HepG2 (cell line): ENCODE results near the gene ARHGDIA. TPM values are rescaled to one million over a fixed set of nuclear protein-coding genes. Genes with fewer than 3 reads are reported as not detected.
A peak's percentile ranks its signal among the peaks of the same experiment; 100 is the strongest.

ENCODE experiments used
- AHR ChIP-seq: IDR thresholded peaks from 2 replicates; pipeline ENCODE4 v1.6.1; 2018; ENCODE audit warnings: missing genetic modification reagents, missing compliant biosample characterization
- BCL6 ChIP-seq: IDR thresholded peaks from 2 replicates; pipeline ENCODE4 v1.6.1; 2016; ENCODE audit warnings: missing genetic modification reagents, missing compliant biosample characterization
- HES4 ChIP-seq: sonication (generic); formaldehyde crosslinking; IDR thresholded peaks from 2 replicates; pipeline ENCODE4 v1.9.0; 2021; ENCODE audit warnings: mild to moderate bottlenecking, missing genetic modification reagents, borderline replicate concordance
- MAFG ChIP-seq: sonication (generic); formaldehyde crosslinking; IDR thresholded peaks from 2 replicates; pipeline ENCODE4 v1.5.1; 2020; ENCODE audit warnings: mild to moderate bottlenecking, missing genetic modification reagents
- PRPF4 ChIP-seq: fragments of 200-400 bp; formaldehyde crosslinking; IDR thresholded peaks from 2 replicates; pipeline ENCODE4 v1.6.1; 2016; ENCODE audit warnings: low read length, low read depth; ENCODE audit not compliant: poor library complexity, severe bottlenecking
- SMAD1 ChIP-seq: sonication (generic); formaldehyde crosslinking; IDR thresholded peaks from 2 replicates; pipeline ENCODE4 v1.4.0; 2020; ENCODE audit warnings: missing genetic modification reagents, low read depth, mild to moderate bottlenecking, borderline replicate concordance
- ZBTB21 ChIP-seq: sonication (generic); formaldehyde crosslinking; IDR thresholded peaks from 2 replicates; pipeline ENCODE4 v1.4.0; 2020; ENCODE audit warnings: missing genetic modification reagents
- ZNF296 ChIP-seq: sonication (generic); formaldehyde crosslinking; conservative IDR thresholded peaks from 2 replicates; pipeline ENCODE4 v1.5.0; 2020; ENCODE audit warnings: mild to moderate bottlenecking, missing genetic modification reagents
- ZZZ3 ChIP-seq: sonication (generic); formaldehyde crosslinking; IDR thresholded peaks from 2 replicates; pipeline ENCODE4 v1.4.0; 2020; ENCODE audit warnings: missing genetic modification reagents, mild to moderate bottlenecking, borderline replicate concordance
- polyA plus RNA-seq, 8 experiments: library from polyadenylated mRNA; depleted of rRNA in 3 of 8; stranded (reverse) in 7 of 8; unstranded in 1 of 8; fragments of >200 nt; fragmentation: Illumina TruSeq in 4 of 8; extraction: Trizol in 4 of 8; gene quantifications; 2 replicates each; pipeline versions ENCODE4 v1.2.1 to v1.2.3, GENCODE V29; 2011 to 2016; ENCODE audit warnings: low read depth in 4 of 8, missing spikeins in 1 of 8, mixed read lengths in 1 of 8; ENCODE audit not compliant: insufficient read depth in 1 of 8
- total RNA-seq, 5 experiments: library from RNA; depleted of rRNA; stranded (reverse); fragments of >200 nt; fragmentation: Illumina TruSeq; extraction: Trizol; gene quantifications; 2 replicates each; pipeline ENCODE4 v1.2.3, GENCODE V29; 2016; ENCODE audit warnings: low read depth in 1 of 5
- TF ChIP-seq, protein P1 (sequence below): sonication (generic); formaldehyde crosslinking; conservative IDR thresholded peaks from 2 replicates; pipeline ENCODE4 v1.4.0; 2020; ENCODE audit warnings: missing genetic modification reagents
- TF ChIP-seq, protein P2 (sequence below): sonication (generic); formaldehyde crosslinking; IDR thresholded peaks from 2 replicates; pipeline ENCODE4 v1.4.0; 2020; ENCODE audit warnings: missing genetic modification reagents
- TF ChIP-seq, protein P3 (sequence below): sonication (generic); formaldehyde crosslinking; IDR thresholded peaks from 2 replicates; pipeline ENCODE4 v1.8.0; 2022; ENCODE audit warnings: mild to moderate bottlenecking, missing genetic modification reagents, moderate library complexity

The ARHGDIA gene
- total and polyA plus RNA-seq, 2 of the 13 experiments (the other 11 are each of a cell fraction or from before 2014, with no cell fraction given) = 40.0 to 64.0 TPM

DNA sequence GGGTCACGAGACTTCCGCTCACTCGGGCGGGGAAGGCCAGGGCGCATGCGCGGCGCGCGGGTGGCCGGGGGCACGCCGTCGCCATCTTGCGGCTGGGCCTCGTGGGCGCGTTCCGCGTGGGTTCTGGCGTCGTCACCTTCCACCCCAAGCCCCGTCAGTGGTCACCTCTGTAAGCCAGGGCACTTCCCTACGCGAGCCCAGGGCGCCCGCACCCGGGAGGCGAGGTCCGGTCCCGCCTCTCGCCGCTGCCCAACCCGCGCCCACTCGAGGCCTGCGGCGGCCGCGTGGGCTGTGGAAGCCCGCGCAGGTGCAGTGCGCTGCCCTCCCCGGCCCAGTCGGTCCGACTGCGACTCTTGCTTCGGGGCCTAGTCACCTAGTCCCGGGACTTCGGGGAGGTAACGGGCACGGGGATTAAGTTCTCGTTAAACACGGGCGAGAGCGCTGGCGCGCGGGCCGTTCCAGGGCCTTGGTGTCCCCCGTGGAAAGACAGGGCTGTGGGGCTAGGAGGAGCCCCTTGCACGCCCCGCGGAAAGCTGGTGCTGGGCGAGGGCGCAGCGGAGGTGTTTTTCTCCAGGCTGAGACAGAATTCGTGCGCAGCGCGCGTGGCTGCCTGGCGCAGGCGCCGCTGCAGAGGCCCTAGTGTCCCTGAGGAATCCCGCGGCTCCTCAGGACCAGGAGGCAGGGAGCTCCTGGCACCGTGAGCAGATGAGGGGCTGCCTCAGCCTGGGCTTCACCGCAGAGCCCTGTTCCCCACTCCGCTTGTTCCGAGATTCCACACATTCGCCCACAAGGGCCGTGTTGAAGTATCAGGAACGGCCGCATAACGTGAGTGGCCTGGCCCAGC, 472 bp upstream of the ARHGDIA start (continued):
- TF ChIP-seq HES4 (CRISPR knock-in tag) (peak; percentile 99), SMAD1 (CRISPR knock-in tag) (peak; percentile 97), PRPF4 (peak; percentile 90), AHR (CRISPR knock-in tag) (no peak), ZZZ3 (CRISPR knock-in tag) (peak; percentile 74), MAFG (CRISPR knock-in tag) (no peak), ZBTB21 (CRISPR knock-in tag) (no peak), ZNF296 (CRISPR knock-in tag) (peak; percentile 84; the same call in 1 of the 2 replicates), BCL6 (CRISPR knock-in tag) (peak; percentile 36; the same call in 1 of the 2 replicates)
- TF ChIP-seq, protein P1, sequence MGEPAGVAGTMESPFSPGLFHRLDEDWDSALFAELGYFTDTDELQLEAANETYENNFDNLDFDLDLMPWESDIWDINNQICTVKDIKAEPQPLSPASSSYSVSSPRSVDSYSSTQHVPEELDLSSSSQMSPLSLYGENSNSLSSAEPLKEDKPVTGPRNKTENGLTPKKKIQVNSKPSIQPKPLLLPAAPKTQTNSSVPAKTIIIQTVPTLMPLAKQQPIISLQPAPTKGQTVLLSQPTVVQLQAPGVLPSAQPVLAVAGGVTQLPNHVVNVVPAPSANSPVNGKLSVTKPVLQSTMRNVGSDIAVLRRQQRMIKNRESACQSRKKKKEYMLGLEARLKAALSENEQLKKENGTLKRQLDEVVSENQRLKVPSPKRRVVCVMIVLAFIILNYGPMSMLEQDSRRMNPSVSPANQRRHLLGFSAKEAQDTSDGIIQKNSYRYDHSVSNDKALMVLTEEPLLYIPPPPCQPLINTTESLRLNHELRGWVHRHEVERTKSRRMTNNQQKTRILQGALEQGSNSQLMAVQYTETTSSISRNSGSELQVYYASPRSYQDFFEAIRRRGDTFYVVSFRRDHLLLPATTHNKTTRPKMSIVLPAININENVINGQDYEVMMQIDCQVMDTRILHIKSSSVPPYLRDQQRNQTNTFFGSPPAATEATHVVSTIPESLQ (CRISPR knock-in tag) = no peak; the same call in 1 of the 2 replicates
- TF ChIP-seq, protein P2, sequence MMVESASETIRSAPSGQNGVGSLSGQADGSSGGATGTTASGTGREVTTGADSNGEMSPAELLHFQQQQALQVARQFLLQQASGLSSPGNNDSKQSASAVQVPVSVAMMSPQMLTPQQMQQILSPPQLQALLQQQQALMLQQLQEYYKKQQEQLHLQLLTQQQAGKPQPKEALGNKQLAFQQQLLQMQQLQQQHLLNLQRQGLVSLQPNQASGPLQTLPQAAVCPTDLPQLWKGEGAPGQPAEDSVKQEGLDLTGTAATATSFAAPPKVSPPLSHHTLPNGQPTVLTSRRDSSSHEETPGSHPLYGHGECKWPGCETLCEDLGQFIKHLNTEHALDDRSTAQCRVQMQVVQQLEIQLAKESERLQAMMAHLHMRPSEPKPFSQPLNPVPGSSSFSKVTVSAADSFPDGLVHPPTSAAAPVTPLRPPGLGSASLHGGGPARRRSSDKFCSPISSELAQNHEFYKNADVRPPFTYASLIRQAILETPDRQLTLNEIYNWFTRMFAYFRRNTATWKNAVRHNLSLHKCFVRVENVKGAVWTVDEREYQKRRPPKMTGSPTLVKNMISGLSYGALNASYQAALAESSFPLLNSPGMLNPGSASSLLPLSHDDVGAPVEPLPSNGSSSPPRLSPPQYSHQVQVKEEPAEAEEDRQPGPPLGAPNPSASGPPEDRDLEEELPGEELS (CRISPR knock-in tag) = 0 out of 2 replicates have a peak, but pooled peaks have one; percentile 27
- TF ChIP-seq, protein P3, sequence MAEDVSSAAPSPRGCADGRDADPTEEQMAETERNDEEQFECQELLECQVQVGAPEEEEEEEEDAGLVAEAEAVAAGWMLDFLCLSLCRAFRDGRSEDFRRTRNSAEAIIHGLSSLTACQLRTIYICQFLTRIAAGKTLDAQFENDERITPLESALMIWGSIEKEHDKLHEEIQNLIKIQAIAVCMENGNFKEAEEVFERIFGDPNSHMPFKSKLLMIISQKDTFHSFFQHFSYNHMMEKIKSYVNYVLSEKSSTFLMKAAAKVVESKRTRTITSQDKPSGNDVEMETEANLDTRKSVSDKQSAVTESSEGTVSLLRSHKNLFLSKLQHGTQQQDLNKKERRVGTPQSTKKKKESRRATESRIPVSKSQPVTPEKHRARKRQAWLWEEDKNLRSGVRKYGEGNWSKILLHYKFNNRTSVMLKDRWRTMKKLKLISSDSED = 0 out of 2 replicates have a peak, but pooled peaks have one; percentile 75
- TF ChIP-seq, all 625 proteins: peak for 417
